ENCODE results near the gene HES1. TPM values are rescaled to one million over a fixed set of nuclear protein-coding genes. Genes with fewer than 3 reads are reported as not detected.

The HES1 gene
- total and polyA plus RNA-seq, 9 of the 15 experiments (the other 6 are each of a cell fraction or from before 2014, with no cell fraction given), result 3.4 to 37.0 (median 19.3) TPM

DNA sequence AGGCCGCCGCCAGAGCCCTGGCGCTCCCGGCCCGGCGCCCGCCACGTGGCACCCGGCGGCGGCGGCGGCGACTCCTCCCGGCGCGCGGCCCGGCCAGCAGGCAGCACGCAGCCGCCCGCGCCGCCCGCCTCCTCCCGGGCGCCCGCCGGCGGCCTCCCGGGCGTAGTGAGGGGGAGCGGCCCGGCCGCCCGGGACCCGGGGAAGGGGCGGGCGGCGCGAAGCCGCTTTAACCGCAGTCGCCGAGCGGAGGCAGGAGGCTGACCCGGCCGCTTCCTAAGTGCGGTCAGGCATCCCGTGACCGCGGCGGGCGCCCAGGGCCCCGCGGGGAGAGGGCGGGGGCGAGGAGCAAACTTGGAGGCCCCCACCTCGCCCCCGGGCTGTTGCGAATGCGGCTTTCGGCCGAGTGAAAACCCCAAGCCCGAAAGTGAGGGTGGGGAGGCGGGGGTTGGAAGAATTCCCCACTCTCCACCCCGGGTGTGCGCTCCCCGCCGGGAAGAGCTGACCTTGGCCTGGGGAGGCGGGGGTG lies 1.7 kb upstream of the HES1 start (continued):
- TF ChIP-seq, protein P1, sequence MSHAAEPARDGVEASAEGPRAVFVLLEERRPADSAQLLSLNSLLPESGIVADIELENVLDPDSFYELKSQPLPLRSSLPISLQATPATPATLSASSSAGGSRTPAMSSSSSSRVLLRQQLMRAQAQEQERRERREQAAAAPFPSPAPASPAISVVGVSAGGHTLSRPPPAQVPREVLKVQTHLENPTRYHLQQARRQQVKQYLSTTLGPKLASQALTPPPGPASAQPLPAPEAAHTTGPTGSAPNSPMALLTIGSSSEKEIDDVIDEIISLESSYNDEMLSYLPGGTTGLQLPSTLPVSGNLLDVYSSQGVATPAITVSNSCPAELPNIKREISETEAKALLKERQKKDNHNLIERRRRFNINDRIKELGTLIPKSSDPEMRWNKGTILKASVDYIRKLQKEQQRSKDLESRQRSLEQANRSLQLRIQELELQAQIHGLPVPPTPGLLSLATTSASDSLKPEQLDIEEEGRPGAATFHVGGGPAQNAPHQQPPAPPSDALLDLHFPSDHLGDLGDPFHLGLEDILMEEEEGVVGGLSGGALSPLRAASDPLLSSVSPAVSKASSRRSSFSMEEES (CRISPR knock-in tag; IDR thresholded peaks at IDR 0.05), result peak; percentile 76
- TF ChIP-seq ZFP36 (IDR thresholded peaks at IDR 0.05; ENCODE audit: low read depth, low read length, partially characterized antibody) (peak; percentile 80), RFX7 (CRISPR knock-in tag; IDR thresholded peaks at IDR 0.05) (no peak), FOXJ3 (CRISPR knock-in tag; IDR thresholded peaks at IDR 0.05) (no peak), HSF4 (CRISPR knock-in tag; IDR thresholded peaks at IDR 0.05; ENCODE audit: borderline replicate concordance) (no peak), STAT5A (IDR thresholded peaks at IDR 0.05; ENCODE audit: borderline replicate concordance, low read length) (no peak), KDM4B (IDR thresholded peaks at IDR 0.05; ENCODE audit: borderline replicate concordance in 2 of 2, low read depth in 1 of 2) (peak in 1 of 2 experiments; percentile 27; a peak in 1 of 4 replicates), ZNF282 (CRISPR knock-in tag; IDR thresholded peaks at IDR 0.05) (no peak), CEBPG (CRISPR knock-in tag; IDR thresholded peaks at IDR 0.05) (no peak), CEBPG (tag; conservative IDR thresholded peaks at IDR 0.05 in 1 of 2, IDR thresholded peaks at IDR 0.05 in 1 of 2) (no peak), ZNF212 (CRISPR knock-in tag; IDR thresholded peaks at IDR 0.05) (no peak), PTTG1 (tag; IDR thresholded peaks at IDR 0.05; ENCODE audit: low read depth) (no peak), SAFB2 (IDR thresholded peaks at IDR 0.05; ENCODE audit: borderline replicate concordance, low read depth, low read length, severe bottlenecking) (no peak), SP1 (CRISPR knock-in tag; IDR thresholded peaks at IDR 0.05) (no peak), NCOA6 (IDR thresholded peaks at IDR 0.05) (no peak)
- TF ChIP-seq, protein P2, sequence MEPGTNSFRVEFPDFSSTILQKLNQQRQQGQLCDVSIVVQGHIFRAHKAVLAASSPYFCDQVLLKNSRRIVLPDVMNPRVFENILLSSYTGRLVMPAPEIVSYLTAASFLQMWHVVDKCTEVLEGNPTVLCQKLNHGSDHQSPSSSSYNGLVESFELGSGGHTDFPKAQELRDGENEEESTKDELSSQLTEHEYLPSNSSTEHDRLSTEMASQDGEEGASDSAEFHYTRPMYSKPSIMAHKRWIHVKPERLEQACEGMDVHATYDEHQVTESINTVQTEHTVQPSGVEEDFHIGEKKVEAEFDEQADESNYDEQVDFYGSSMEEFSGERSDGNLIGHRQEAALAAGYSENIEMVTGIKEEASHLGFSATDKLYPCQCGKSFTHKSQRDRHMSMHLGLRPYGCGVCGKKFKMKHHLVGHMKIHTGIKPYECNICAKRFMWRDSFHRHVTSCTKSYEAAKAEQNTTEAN (CRISPR knock-in tag; IDR thresholded peaks at IDR 0.05), result no peak
- TF ChIP-seq, protein P3, sequence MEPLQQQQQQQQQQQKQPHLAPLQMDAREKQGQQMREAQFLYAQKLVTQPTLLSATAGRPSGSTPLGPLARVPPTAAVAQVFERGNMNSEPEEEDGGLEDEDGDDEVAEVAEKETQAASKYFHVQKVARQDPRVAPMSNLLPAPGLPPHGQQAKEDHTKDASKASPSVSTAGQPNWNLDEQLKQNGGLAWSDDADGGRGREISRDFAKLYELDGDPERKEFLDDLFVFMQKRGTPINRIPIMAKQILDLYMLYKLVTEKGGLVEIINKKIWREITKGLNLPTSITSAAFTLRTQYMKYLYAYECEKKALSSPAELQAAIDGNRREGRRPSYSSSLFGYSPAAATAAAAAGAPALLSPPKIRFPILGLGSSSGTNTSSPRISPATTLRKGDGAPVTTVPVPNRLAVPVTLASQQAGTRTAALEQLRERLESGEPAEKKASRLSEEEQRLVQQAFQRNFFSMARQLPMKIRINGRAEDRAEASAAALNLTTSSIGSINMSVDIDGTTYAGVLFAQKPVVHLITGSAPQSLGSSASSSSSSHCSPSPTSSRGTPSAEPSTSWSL (CRISPR knock-in tag; IDR thresholded peaks at IDR 0.05; ENCODE audit: borderline replicate concordance), result no peak
- TF ChIP-seq, protein P4, sequence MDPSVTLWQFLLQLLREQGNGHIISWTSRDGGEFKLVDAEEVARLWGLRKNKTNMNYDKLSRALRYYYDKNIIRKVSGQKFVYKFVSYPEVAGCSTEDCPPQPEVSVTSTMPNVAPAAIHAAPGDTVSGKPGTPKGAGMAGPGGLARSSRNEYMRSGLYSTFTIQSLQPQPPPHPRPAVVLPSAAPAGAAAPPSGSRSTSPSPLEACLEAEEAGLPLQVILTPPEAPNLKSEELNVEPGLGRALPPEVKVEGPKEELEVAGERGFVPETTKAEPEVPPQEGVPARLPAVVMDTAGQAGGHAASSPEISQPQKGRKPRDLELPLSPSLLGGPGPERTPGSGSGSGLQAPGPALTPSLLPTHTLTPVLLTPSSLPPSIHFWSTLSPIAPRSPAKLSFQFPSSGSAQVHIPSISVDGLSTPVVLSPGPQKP (CRISPR knock-in tag; IDR thresholded peaks at IDR 0.05), result no peak
- TF ChIP-seq, protein P5, sequence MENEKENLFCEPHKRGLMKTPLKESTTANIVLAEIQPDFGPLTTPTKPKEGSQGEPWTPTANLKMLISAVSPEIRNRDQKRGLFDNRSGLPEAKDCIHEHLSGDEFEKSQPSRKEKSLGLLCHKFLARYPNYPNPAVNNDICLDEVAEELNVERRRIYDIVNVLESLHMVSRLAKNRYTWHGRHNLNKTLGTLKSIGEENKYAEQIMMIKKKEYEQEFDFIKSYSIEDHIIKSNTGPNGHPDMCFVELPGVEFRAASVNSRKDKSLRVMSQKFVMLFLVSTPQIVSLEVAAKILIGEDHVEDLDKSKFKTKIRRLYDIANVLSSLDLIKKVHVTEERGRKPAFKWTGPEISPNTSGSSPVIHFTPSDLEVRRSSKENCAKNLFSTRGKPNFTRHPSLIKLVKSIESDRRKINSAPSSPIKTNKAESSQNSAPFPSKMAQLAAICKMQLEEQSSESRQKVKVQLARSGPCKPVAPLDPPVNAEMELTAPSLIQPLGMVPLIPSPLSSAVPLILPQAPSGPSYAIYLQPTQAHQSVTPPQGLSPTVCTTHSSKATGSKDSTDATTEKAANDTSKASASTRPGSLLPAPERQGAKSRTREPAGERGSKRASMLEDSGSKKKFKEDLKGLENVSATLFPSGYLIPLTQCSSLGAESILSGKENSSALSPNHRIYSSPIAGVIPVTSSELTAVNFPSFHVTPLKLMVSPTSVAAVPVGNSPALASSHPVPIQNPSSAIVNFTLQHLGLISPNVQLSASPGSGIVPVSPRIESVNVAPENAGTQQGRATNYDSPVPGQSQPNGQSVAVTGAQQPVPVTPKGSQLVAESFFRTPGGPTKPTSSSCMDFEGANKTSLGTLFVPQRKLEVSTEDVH (IDR thresholded peaks at IDR 0.05; ENCODE audit: low read depth, partially characterized antibody), result no peak
